ENCODE data around the gene ABCA1. TPM values are rescaled to one million over a fixed set of nuclear protein-coding genes. Genes with fewer than 3 reads are reported as not detected.

ABCA1 gene
- total RNA-seq, 2 experiments from 2014 or later: 14.1 to 16.9 TPM

DNA sequence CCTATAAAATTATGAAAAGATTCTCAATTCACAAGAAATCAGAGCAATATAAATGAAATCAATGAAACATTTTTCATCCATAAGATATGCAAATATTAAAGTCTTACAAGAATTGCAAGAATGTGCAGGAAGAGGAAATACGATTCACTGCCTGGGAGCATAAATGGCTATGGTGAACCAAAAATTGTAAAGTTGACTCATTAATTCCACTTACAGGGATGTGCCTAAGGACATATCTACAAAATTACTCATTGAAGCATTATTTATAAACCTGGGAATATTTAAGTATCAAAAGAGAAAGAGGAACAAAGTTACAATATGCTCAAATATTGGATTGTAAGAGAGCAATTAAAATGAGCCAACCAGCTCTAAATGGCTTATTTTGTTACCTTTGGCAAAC is 187.3 kb downstream of the ABCA1 start:
- Mint-ChIP-seq H3K4me3 (no peak overlapping the region), H3K27ac (no peak overlapping the region), H3K27me3 (no peaks in the 10 kb centered on the region), H3K36me3 (ENCODE audit: low read depth) (no peaks in the 10 kb centered on the region), H3K4me1 (ENCODE audit: low read depth) (no peaks in the 10 kb centered on the region), H3K9me3 (no peaks in the 10 kb centered on the region)
- DNase-seq (no peak), ATAC-seq (ENCODE audit: poor library complexity) (no peak)
- Histone ChIP-seq H3K27me3 (ENCODE audit: control insufficient read depth in 1 of 2, insufficient read depth in 2 of 2, low read length in 2 of 2) (no peaks in the 10 kb centered on the region), H3K27ac (ENCODE audit: low read depth in 1 of 2, low read length in 2 of 2) (no peak overlapping the region), H3K4me3 (ENCODE audit: low read length) (no peak overlapping the region), H3K4me1 (ENCODE audit: insufficient read depth, low read length) (no peaks in the 10 kb centered on the region), H3K36me3 (ENCODE audit: insufficient read depth, low read length) (no peaks in the 10 kb centered on the region), H3K9me3 (ENCODE audit: control insufficient read depth in 1 of 2, insufficient read depth in 1 of 2, low read length in 2 of 2) (no peaks in the 10 kb centered on the region)
- POLR2A ChIA-PET: interaction anchor here (0.7 kb wide), 1 partner anchor 9 kb away, joined by 4 read pairs; no protein-coding TSS in a partner anchor
- TF ChIP-seq, protein P1, sequence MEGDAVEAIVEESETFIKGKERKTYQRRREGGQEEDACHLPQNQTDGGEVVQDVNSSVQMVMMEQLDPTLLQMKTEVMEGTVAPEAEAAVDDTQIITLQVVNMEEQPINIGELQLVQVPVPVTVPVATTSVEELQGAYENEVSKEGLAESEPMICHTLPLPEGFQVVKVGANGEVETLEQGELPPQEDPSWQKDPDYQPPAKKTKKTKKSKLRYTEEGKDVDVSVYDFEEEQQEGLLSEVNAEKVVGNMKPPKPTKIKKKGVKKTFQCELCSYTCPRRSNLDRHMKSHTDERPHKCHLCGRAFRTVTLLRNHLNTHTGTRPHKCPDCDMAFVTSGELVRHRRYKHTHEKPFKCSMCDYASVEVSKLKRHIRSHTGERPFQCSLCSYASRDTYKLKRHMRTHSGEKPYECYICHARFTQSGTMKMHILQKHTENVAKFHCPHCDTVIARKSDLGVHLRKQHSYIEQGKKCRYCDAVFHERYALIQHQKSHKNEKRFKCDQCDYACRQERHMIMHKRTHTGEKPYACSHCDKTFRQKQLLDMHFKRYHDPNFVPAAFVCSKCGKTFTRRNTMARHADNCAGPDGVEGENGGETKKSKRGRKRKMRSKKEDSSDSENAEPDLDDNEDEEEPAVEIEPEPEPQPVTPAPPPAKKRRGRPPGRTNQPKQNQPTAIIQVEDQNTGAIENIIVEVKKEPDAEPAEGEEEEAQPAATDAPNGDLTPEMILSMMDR (IDR thresholded peaks at IDR 0.05): no peak
- CTCF ChIA-PET: no interaction called here
- intact Hi-C loops (cut with DNase I, micrococcal nuclease): loop anchor here (5.0 to 10.0 kb wide), 4 partner anchors 563 to 716 kb away; no protein-coding TSS in a partner anchor

DNA sequence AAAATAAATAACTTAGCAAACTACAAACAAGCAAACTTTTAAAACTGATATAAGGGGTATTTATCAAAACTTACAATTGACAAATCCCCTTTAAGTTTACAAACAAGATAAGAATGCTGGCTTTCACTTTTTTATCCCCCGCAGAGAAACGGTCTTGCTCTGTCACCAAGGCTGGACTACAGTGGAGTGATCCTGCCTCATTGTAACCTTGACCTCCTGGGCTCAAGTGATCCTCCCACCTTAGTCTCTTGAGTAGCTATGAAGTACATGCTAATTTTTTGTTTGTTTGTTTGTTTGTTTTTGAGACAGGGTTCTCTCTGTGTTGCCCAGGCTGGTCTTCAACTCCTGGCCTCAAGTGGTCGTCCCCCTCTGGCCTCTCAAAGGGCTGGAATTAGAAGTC is 189.5 kb downstream of the ABCA1 start:
- Histone ChIP-seq H3K36me3 (ENCODE audit: insufficient read depth, low read length) (no peaks in the 10 kb centered on the region), H3K4me3 (ENCODE audit: low read length) (no peak overlapping the region), H3K27ac (ENCODE audit: low read depth in 1 of 2, low read length in 2 of 2) (no peak overlapping the region), H3K4me1 (ENCODE audit: insufficient read depth, low read length) (no peaks in the 10 kb centered on the region), H3K9me3 (ENCODE audit: control insufficient read depth in 1 of 2, insufficient read depth in 1 of 2, low read length in 2 of 2) (no peaks in the 10 kb centered on the region), H3K27me3 (ENCODE audit: control insufficient read depth in 1 of 2, insufficient read depth in 2 of 2, low read length in 2 of 2) (no peaks in the 10 kb centered on the region)
- CTCF ChIA-PET: no interaction called here
- TF ChIP-seq, protein P1 (IDR thresholded peaks at IDR 0.05): no peak
- H3K4me1 Mint-ChIP-seq (ENCODE audit: low read depth): no peaks in the 10 kb centered on the region
- POLR2A ChIA-PET: no interaction called here
- intact Hi-C loops (cut with DNase I, micrococcal nuclease): no loop called here
- no peak overlapping the region for H3K4me3 Mint-ChIP-seq
- H3K9me3 Mint-ChIP-seq: no peaks in the 10 kb centered on the region
- H3K27ac Mint-ChIP-seq: no peak overlapping the region
- ATAC-seq (ENCODE audit: poor library complexity) (no peak), DNase-seq (no peak)
- no peaks in the 10 kb centered on the region for H3K27me3 Mint-ChIP-seq
- no peaks in the 10 kb centered on the region for H3K36me3 Mint-ChIP-seq (ENCODE audit: low read depth)

Other genes with a start within 250 kb of the ABCA1 start
- gene OR13D1, start 233.6 kb downstream of the ABCA1 start, total RNA-seq: not detected
- gene NIPSNAP3A, start 180.5 kb downstream of the ABCA1 start, total RNA-seq: 10 to 100 TPM in 1 of 2 experiments, 1 to 10 TPM in 1; 9.0 to 10.6 TPM
- 1 to 10 TPM; 1.2 to 1.4 TPM for gene NIPSNAP3B, start 164.0 kb downstream of the ABCA1 start, total RNA-seq